ENCODE results near the gene CLCF1. TPM values are rescaled to one million over a fixed set of nuclear protein-coding genes. Genes with fewer than 3 reads are reported as not detected.

CLCF1 gene
- polyA plus RNA-seq, 1 donor from 2014 or later: not detected

- Histone ChIP-seq H2AFZ (ENCODE audit: low read depth, low read length) (no peak overlapping the region), H4K20me1 (ENCODE audit: insufficient read depth) (no peaks in the 10 kb centered on the region), H3K9ac (ENCODE audit: low read length) (no peak overlapping the region), H3F3A (ENCODE audit: insufficient read depth, low read length, poor library complexity, severe bottlenecking) (no peaks in the 10 kb centered on the region), H3K9me3 (ENCODE audit: low read length) (no peaks in the 10 kb centered on the region), H3K36me3 (ENCODE audit: insufficient read depth, low read length) (no peaks in the 10 kb centered on the region), H3K27me3 (ENCODE audit: insufficient read depth, low read depth, low read length) (no peaks in the 10 kb centered on the region), H3K4me3 (ENCODE audit: low read length) (no peak overlapping the region), H3K27ac (ENCODE audit: low read length) (no peak overlapping the region), H3K9me2 (ENCODE audit: insufficient read depth, low read length) (no peaks in the 10 kb centered on the region), H3K4me2 (ENCODE audit: low read length) (no peak overlapping the region), H3K79me2 (replicated peaks; ENCODE audit: insufficient read depth, low read length) (peaks cover 11% of the 10 kb centered on the region)
- TF ChIP-seq RAD21 (conservative IDR thresholded peaks at IDR 0.05): no peak
- TF ChIP-seq EZH2 (IDR thresholded peaks at IDR 0.05; ENCODE audit: borderline replicate concordance, insufficient read depth, low read length, poor library complexity, severe bottlenecking): no peak
- TF ChIP-seq POLR2AphosphoS5 (IDR thresholded peaks at IDR 0.05): no peak
- no peak for TF ChIP-seq CTCF (IDR thresholded peaks at IDR 0.05; ENCODE audit: poor library complexity, severe bottlenecking)
Measured at GRCh38 chr11:67322049-67322448, 51.3 kb downstream of the CLCF1 start.

DNA sequence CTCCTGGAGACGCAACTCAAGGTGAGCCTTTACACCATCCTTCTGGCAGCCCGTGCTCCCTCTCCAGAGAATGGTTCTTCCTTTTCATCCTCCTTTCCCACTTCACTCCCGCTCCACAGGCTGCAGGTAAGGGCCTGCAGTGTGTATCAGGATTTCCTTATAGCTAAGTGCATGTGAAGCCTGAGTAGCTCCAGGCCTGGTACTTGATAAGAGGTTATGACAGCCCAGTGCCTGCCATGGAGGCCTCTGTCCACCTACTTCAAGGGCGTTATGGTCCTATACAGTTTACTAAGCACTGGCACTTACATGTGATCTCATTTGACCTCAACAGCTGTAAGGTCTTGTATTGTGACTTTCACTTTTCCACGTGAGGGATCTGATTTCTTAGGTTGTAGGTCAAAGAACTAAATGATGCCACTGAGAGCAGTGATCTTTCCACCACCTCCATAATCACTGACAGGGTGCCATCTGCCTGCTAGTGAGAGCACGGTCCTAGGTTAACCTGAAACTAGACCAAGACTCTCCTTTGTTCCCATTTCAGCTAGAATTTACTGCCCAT lies 52.0 kb downstream of the CLCF1 start:
- Histone ChIP-seq H3K79me2 (replicated peaks; ENCODE audit: insufficient read depth, low read length) (peaks cover 11% of the 10 kb centered on the region), H3K4me3 (ENCODE audit: low read length) (no peak overlapping the region), H3K9ac (ENCODE audit: low read length) (no peak overlapping the region), H3K9me3 (ENCODE audit: low read length) (no peaks in the 10 kb centered on the region), H3K9me2 (ENCODE audit: insufficient read depth, low read length) (no peaks in the 10 kb centered on the region), H3F3A (ENCODE audit: insufficient read depth, low read length, poor library complexity, severe bottlenecking) (no peaks in the 10 kb centered on the region), H2AFZ (ENCODE audit: low read depth, low read length) (no peak overlapping the region), H3K27me3 (ENCODE audit: insufficient read depth, low read depth, low read length) (no peaks in the 10 kb centered on the region), H4K20me1 (ENCODE audit: insufficient read depth) (no peaks in the 10 kb centered on the region), H3K27ac (ENCODE audit: low read length) (no peak overlapping the region), H3K4me2 (ENCODE audit: low read length) (no peak overlapping the region), H3K36me3 (ENCODE audit: insufficient read depth, low read length) (no peaks in the 10 kb centered on the region)
- TF ChIP-seq EZH2 (IDR thresholded peaks at IDR 0.05; ENCODE audit: borderline replicate concordance, insufficient read depth, low read length, poor library complexity, severe bottlenecking) (no peak), SMC3 (conservative IDR thresholded peaks at IDR 0.05; ENCODE audit: poor library complexity) (no peak), CTCF (IDR thresholded peaks at IDR 0.05; ENCODE audit: poor library complexity, severe bottlenecking) (no peak), RAD21 (conservative IDR thresholded peaks at IDR 0.05) (no peak), MXI1 (conservative IDR thresholded peaks at IDR 0.05; ENCODE audit: poor library complexity, severe bottlenecking) (no peak), TAF1 (IDR thresholded peaks at IDR 0.05; ENCODE audit: low read depth) (no peak), EP300 (conservative IDR thresholded peaks at IDR 0.05; ENCODE audit: poor library complexity, severe bottlenecking) (no peak), POLR2AphosphoS5 (IDR thresholded peaks at IDR 0.05) (no peak)
- TF ChIP-seq, protein P1, sequence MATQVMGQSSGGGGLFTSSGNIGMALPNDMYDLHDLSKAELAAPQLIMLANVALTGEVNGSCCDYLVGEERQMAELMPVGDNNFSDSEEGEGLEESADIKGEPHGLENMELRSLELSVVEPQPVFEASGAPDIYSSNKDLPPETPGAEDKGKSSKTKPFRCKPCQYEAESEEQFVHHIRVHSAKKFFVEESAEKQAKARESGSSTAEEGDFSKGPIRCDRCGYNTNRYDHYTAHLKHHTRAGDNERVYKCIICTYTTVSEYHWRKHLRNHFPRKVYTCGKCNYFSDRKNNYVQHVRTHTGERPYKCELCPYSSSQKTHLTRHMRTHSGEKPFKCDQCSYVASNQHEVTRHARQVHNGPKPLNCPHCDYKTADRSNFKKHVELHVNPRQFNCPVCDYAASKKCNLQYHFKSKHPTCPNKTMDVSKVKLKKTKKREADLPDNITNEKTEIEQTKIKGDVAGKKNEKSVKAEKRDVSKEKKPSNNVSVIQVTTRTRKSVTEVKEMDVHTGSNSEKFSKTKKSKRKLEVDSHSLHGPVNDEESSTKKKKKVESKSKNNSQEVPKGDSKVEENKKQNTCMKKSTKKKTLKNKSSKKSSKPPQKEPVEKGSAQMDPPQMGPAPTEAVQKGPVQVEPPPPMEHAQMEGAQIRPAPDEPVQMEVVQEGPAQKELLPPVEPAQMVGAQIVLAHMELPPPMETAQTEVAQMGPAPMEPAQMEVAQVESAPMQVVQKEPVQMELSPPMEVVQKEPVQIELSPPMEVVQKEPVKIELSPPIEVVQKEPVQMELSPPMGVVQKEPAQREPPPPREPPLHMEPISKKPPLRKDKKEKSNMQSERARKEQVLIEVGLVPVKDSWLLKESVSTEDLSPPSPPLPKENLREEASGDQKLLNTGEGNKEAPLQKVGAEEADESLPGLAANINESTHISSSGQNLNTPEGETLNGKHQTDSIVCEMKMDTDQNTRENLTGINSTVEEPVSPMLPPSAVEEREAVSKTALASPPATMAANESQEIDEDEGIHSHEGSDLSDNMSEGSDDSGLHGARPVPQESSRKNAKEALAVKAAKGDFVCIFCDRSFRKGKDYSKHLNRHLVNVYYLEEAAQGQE (IDR thresholded peaks at IDR 0.05; ENCODE audit: borderline replicate concordance): no peak

Data from neural cell (in vitro differentiated cells).